Endothelial cell of umbilical vein (primary cell): ENCODE data around the gene TLE3. TPM values are rescaled to one million over a fixed set of nuclear protein-coding genes. Genes with fewer than 3 reads are reported as not detected.

Experiments
- BruUV-seq: library from RNA; stranded (reverse); fragments of 400-500 nt; replicated peaks from 2 replicates; lab custom pipeline; 2021; lab: Mats Ljungman, UMichigan
- CTCF ChIA-PET: fragments of 300-600, 350-600 bp; sonication (Branson Sonifier 250); formaldehyde crosslinking; loops from one replicate; lab custom pipeline; 2021; ENCODE audit warnings: antibody characterized with exemption, inconsistent platforms; lab: Charles Lee
- POLR2A ChIA-PET: fragments of 300-600, 350-600 bp; sonication (Branson Sonifier 250); formaldehyde crosslinking; loops from one replicate; lab custom pipeline; 2021; ENCODE audit warnings: antibody characterized with exemption, inconsistent platforms; lab: Charles Lee
- DNase-seq: peaks from one replicate; pipeline ENCODE4 v3.0.0-alpha.2; 2011; ENCODE audit warnings: low read depth, low spot score
- FAIRE-seq: peaks from 2 replicates; lab custom pipeline; 2011; peaks lifted over from hg19 to GRCh38; lab: Jason Lieb, UNC
- H2AFZ ChIP-seq: 2 replicates; pipeline ENCODE4 v1.6.0; 2012; ENCODE audit warnings: low read depth, low read length, control low read depth, inconsistent platforms
- H3K27ac ChIP-seq: 2 replicates; pipeline ENCODE4 v1.5.1; 2011; ENCODE audit warnings: low read depth, mild to moderate bottlenecking, control low read depth, low read length, moderate library complexity; ENCODE audit not compliant: insufficient read depth
- H3K27me3 ChIP-seq, 2 experiments: 2 replicates each; pipeline versions ENCODE4 v1.6.0 to v1.6.1; 2011; ENCODE audit warnings: low read length in 2 of 2, mixed read lengths in 1 of 2; ENCODE audit not compliant: control insufficient read depth in 2 of 2, insufficient read depth in 2 of 2
- H3K36me3 ChIP-seq, 2 experiments: 2 replicates in 1 of 2; 3 replicates in 1 of 2; pipeline ENCODE4 v1.5.1; 2011; ENCODE audit warnings: low read length in 2 of 2, mild to moderate bottlenecking in 1 of 2, moderate library complexity in 1 of 2; ENCODE audit not compliant: control insufficient read depth in 2 of 2, insufficient read depth in 2 of 2; ENCODE audit errors: extremely low read depth in 1 of 2
- H3K4me1 ChIP-seq: 3 replicates; pipeline ENCODE4 v1.5.1; 2011; ENCODE audit warnings: mild to moderate bottlenecking, low read length; ENCODE audit not compliant: control insufficient read depth, insufficient read depth; ENCODE audit errors: extremely low read depth
- H3K4me2 ChIP-seq: 2 replicates; pipeline ENCODE4 v1.6.1; 2011; ENCODE audit warnings: low read length, control low read depth, mixed read lengths; ENCODE audit not compliant: insufficient read depth
- H3K4me3 ChIP-seq, 3 experiments: fragments of 200-600 bp in 1 of 3; sonication (generic), shearing (Covaris generic) in 1 of 3; replicated peaks in 1 of 3; 2 replicates each; pipeline ENCODE4 v1.5.1; 2011 to 2016; ENCODE audit warnings: control low read depth in 3 of 3, low read length in 3 of 3, mild to moderate bottlenecking in 2 of 3, inconsistent platforms in 1 of 3, low read depth in 1 of 3, moderate library complexity in 1 of 3; ENCODE audit not compliant: insufficient read depth in 1 of 3
- H3K79me2 ChIP-seq: 2 replicates; pipeline ENCODE4 v1.6.0; 2012; ENCODE audit warnings: low read length, inconsistent platforms; ENCODE audit not compliant: control insufficient read depth, insufficient read depth
- H3K9ac ChIP-seq: replicated peaks from 2 replicates; pipeline ENCODE3; 2011; ENCODE audit warnings: low read length, control low read depth; ENCODE audit not compliant: insufficient read depth; ENCODE audit errors: extremely low read depth
- H3K9me1 ChIP-seq: replicated peaks from 3 replicates; pipeline ENCODE4 v1.6.0; 2011; ENCODE audit warnings: mild to moderate bottlenecking, low read length; ENCODE audit not compliant: control insufficient read depth, insufficient read depth; ENCODE audit errors: extremely low read depth
- H3K9me3 ChIP-seq: replicated peaks from 2 replicates; pipeline ENCODE4 v1.5.1; 2012; ENCODE audit warnings: low read length, inconsistent platforms; ENCODE audit not compliant: control insufficient read depth, insufficient read depth
- H4K20me1 ChIP-seq: replicated peaks from 2 replicates; pipeline ENCODE3; 2011; ENCODE audit warnings: mild to moderate bottlenecking, low read length; ENCODE audit not compliant: control insufficient read depth, insufficient read depth; ENCODE audit errors: extremely low read depth
- EZH2 ChIP-seq: IDR thresholded peaks from 2 replicates; pipeline ENCODE4 v1.6.1; 2012; ENCODE audit warnings: borderline replicate concordance, low read depth, mild to moderate bottlenecking, moderate library complexity, low read length, inconsistent platforms; ENCODE audit not compliant: severe bottlenecking
- FOS ChIP-seq: IDR thresholded peaks from 2 replicates; pipeline ENCODE4 v1.6.1; 2011; ENCODE audit warnings: mild to moderate bottlenecking, low read length, moderate library complexity, borderline replicate concordance; ENCODE audit not compliant: insufficient read depth
- GATA2 ChIP-seq: IDR thresholded peaks from 2 replicates; pipeline ENCODE4 v1.7.0; 2011; ENCODE audit warnings: low read depth, mild to moderate bottlenecking, moderate library complexity, mixed read lengths, low read length; ENCODE audit not compliant: insufficient read length, insufficient read depth
- JUN ChIP-seq: IDR thresholded peaks from 2 replicates; pipeline ENCODE4 v1.6.1; 2011; ENCODE audit warnings: borderline replicate concordance, low read depth; ENCODE audit not compliant: insufficient read length, insufficient read depth
- MYC ChIP-seq: IDR thresholded peaks from one replicate; pipeline ENCODE4 v1.6.1; 2011; ENCODE audit warnings: mild to moderate bottlenecking, low read depth, low read length
- POLR2A ChIP-seq: IDR thresholded peaks from 2 replicates; pipeline ENCODE4 v1.6.1; 2012; ENCODE audit warnings: low read depth, mild to moderate bottlenecking, control low read depth, low read length
- POLR2AphosphoS5 ChIP-seq: IDR thresholded peaks from 2 replicates; pipeline ENCODE4 v1.6.1; 2012; ENCODE audit warnings: low read depth, mild to moderate bottlenecking, control low read depth, low read length, moderate library complexity; ENCODE audit not compliant: insufficient read depth
- dilution Hi-C: fragments of 300-500 bp; cut with MboI; formaldehyde crosslinking; loops from one replicate; pipeline ENCODE4 v1.15.0; 2019; ENCODE audit warnings: low sequenced_read_pairs; ENCODE audit not compliant: extremely low pct_ligation_motif_present
- intact Hi-C: fragments of 100-400 bp; cut with micrococcal nuclease; formaldehyde crosslinking; loops from one replicate; pipeline ENCODE4 v1.10.0; 2022
- polyA plus RNA-seq, 4 experiments: library from polyadenylated mRNA; depleted of rRNA in 3 of 4; stranded (reverse) in 3 of 4; unstranded in 1 of 4; fragments of >200 nt; gene quantifications; 2 replicates each; pipeline versions ENCODE4 v1.2.1 to v1.2.3, GENCODE V29; 2011 to 2012; ENCODE audit warnings: missing spikeins in 1 of 4
- total RNA-seq: library from RNA; stranded (reverse); gene quantifications from 2 replicates; pipeline ENCODE4 v1.2.3, GENCODE V29; 2021
- TF ChIP-seq, protein P1 (sequence below), 2 donors: IDR thresholded peaks; 1 replicate in 1 of 2; 2 replicates in 1 of 2; pipeline ENCODE4 v1.5.1; 2011; ENCODE audit warnings: low read length in 2 of 2, mild to moderate bottlenecking in 2 of 2, moderate library complexity in 2 of 2, control low read depth in 1 of 2, inconsistent platforms in 1 of 2, low read depth in 1 of 2; ENCODE audit not compliant: insufficient read depth in 1 of 2; ENCODE audit errors: extremely low read depth in 1 of 2
- TF ChIP-seq, protein P2 (sequence below): IDR thresholded peaks from 2 replicates; pipeline ENCODE4 v1.6.1; 2011; ENCODE audit not compliant: insufficient read depth, insufficient read length

Gene TLE3
- total and polyA plus RNA-seq, 2 donors (not counting 3 experiments of a cell fraction or from before 2014, with no cell fraction given): 40.5 to 56.9 TPM

DNA sequence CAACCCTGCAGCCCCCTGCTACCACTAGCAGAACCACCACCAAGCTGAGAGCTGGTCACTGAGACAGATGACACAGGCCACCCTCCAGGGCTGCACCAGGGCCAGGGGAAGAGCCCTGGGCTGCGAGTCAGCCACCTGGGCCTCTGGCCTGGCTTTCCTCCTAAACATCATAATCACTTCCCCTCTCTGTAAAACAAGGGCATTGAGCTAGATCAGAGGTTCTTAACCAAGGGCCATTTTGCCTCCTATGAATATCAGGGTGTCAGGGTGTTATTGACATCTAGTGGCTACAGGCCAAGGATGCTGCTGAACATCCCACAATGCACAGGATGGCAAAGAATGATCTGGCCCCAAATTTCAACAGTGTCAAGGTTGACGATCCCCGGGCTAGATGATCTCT is 25.2 kb downstream of the TLE3 start:
- FAIRE-seq: no peak
- no peaks in the 10 kb centered on the region for H3K9me3 ChIP-seq
- H3K79me2 ChIP-seq: peaks cover 22% of the 10 kb centered on the region
- dilution Hi-C loops (no loop called here), intact Hi-C loops (no loop called here)
- no peaks in the 10 kb centered on the region for H3K27me3 ChIP-seq
- no peak overlapping the region for H3K9ac ChIP-seq
- no peaks in the 10 kb centered on the region for H3K4me1 ChIP-seq
- no peak overlapping the region for H3K4me3 ChIP-seq
- TF ChIP-seq MYC (no peak), GATA2 (no peak), POLR2A (no peak), FOS (no peak), JUN (no peak), EZH2 (no peak), POLR2AphosphoS5 (no peak)
- TF ChIP-seq, protein P1, sequence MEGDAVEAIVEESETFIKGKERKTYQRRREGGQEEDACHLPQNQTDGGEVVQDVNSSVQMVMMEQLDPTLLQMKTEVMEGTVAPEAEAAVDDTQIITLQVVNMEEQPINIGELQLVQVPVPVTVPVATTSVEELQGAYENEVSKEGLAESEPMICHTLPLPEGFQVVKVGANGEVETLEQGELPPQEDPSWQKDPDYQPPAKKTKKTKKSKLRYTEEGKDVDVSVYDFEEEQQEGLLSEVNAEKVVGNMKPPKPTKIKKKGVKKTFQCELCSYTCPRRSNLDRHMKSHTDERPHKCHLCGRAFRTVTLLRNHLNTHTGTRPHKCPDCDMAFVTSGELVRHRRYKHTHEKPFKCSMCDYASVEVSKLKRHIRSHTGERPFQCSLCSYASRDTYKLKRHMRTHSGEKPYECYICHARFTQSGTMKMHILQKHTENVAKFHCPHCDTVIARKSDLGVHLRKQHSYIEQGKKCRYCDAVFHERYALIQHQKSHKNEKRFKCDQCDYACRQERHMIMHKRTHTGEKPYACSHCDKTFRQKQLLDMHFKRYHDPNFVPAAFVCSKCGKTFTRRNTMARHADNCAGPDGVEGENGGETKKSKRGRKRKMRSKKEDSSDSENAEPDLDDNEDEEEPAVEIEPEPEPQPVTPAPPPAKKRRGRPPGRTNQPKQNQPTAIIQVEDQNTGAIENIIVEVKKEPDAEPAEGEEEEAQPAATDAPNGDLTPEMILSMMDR (IDR thresholded peaks at IDR 0.05; ENCODE audit: extremely low read depth in 1 of 2, insufficient read depth in 1 of 2, low read depth in 1 of 2, low read length in 2 of 2): no peak
- TF ChIP-seq, protein P2, sequence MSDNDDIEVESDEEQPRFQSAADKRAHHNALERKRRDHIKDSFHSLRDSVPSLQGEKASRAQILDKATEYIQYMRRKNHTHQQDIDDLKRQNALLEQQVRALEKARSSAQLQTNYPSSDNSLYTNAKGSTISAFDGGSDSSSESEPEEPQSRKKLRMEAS: no peak
- H4K20me1 ChIP-seq: peaks cover 3% of the 10 kb centered on the region
- no peak overlapping the region for H2AFZ ChIP-seq
- H3K9me1 ChIP-seq: no peaks in the 10 kb centered on the region
- no peak overlapping the region for H3K27ac ChIP-seq
- no peak overlapping the region for H3K4me2 ChIP-seq
- H3K36me3 ChIP-seq: peaks cover 21 to 61% of the 10 kb centered on the region in 2 experiments
- no TSS peak for BruUV-seq
- ChIA-PET POLR2A (interaction anchor here (0.6 kb wide), 1 partner anchor 26 kb away, joined by 3 read pairs; no protein-coding TSS in a partner anchor), CTCF (no interaction called here)
- DNase-seq: no peak
